GM12874 (cell line): ENCODE data around the gene CHL1.

Source experiments
- TF ChIP-seq, protein P1 (sequence below): IDR thresholded peaks from 2 replicates; pipeline ENCODE4 v1.5.1; 2011; ENCODE audit warnings: low read depth, mild to moderate bottlenecking, control low read depth, low read length, moderate library complexity; ENCODE audit not compliant: insufficient read depth

Gene CHL1

DNA sequence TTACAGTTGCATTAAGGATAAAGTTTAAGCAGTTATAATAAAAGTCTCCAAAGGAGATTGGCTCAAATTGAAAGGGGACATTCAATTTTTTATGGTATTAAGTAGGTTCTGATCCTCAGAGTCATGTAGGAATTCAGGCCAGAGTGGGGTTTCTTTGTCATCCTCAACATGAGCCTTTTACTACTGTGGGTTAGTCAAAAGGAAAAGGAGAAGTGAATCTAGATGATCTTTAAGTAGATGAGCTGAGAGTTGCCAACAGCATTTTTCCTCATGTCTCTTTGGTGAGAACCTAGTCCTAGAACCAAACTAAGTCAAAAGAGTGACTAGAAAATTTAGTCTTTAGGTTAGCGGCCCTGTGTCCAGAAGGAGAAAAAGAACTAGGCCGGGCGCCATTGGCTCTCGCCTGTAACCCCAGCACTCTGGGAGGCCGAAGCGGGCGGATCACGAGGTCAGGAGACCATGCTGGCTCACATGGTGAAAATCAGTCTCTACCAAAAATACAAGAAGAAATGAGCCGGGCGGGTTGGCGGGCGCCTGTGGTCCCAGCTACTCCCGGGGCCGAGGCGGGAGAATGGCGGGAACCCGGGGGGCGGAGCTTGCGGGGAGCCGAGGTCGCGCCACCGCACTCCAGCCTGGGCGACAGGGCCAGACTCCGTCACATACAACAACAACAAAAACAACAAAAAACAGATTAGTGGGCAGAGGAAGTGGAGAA lies 4.2 kb upstream of the CHL1 start:
- TF ChIP-seq, protein P1, sequence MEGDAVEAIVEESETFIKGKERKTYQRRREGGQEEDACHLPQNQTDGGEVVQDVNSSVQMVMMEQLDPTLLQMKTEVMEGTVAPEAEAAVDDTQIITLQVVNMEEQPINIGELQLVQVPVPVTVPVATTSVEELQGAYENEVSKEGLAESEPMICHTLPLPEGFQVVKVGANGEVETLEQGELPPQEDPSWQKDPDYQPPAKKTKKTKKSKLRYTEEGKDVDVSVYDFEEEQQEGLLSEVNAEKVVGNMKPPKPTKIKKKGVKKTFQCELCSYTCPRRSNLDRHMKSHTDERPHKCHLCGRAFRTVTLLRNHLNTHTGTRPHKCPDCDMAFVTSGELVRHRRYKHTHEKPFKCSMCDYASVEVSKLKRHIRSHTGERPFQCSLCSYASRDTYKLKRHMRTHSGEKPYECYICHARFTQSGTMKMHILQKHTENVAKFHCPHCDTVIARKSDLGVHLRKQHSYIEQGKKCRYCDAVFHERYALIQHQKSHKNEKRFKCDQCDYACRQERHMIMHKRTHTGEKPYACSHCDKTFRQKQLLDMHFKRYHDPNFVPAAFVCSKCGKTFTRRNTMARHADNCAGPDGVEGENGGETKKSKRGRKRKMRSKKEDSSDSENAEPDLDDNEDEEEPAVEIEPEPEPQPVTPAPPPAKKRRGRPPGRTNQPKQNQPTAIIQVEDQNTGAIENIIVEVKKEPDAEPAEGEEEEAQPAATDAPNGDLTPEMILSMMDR = no peak

DNA sequence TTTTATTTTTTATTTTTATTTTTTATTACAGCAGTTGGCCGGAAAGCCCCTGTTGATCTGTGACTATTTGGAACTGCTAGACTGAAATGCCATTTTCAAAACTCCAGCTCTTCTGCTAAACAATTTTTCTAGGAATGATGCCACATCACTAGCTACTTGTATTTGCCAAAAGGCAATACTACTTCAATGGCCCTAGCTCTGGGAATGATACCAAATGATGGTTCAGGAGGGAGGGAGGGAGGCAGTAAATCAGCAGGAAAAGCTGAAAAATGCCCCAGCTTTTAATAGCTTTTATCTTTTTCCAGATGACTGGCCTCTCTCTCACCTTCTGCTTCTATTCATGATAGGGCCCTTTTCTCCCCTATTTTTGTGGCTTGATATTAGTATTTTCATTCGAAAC lies 2.6 kb upstream of the CHL1 start:
- TF ChIP-seq, protein P1 = no peak

GRCh38 chr3:194421-194820 lies 2.1 kb upstream of the CHL1 start:
- TF ChIP-seq, protein P1 = no peak

DNA sequence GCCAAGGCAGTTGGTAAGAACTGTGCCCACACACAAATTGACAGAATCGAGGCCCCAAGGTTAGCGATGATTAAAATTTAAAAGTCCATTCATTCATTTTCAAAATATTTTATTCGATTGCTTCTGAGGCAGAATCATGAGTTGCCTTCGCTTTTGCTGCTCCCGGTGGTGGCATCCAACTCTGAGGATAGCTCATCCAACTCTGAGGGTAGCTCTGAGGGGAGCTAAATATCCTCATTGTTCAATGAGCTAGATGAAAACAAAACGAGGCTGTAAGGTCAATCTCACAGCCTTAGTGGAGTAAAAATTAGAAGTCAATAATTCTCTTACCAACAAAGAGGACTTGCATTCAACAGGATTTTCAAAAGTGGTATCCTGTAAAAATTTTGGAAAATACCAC lies 897 bp upstream of the CHL1 start:
- TF ChIP-seq, protein P1 = no peak

DNA sequence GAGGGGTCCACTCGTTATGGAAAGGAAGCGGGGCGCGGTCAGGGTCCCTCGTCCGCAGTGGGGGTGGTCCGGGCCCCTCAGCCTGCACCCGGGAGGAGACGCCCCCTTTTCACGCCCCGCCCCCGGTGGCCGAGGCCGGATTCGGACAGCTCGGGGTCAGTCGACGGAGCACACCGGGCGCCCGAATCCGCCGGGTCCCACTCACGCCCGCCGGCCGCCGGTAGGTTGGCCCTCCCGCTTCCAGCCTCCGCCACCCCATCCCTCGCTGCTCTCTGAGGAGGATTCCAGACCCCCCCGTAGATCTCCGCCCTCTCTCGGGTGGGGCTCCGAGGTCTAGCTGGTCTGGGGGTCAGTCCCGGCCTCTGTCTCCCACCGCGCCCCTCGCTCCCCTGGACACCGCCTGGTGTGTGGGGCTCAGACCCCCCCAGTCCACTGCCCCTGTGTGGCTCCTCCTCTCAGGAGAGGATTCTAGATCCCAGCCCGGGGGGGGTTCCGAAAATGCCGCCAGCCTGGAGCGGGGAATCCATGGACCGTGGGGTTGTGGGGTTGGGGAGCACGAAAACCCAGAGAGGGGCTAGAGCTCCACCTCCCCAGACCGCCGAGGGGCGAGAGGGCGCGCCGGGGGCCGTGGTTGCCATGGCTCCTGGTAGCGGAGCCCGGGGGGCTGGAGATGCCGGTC lies 725 bp downstream of the CHL1 start:
- TF ChIP-seq, protein P1 = no peak

- TF ChIP-seq, protein P1 = no peak
These were observed 1.4 kb downstream of the CHL1 start for GRCh38 chr3:197828-198491.

DNA sequence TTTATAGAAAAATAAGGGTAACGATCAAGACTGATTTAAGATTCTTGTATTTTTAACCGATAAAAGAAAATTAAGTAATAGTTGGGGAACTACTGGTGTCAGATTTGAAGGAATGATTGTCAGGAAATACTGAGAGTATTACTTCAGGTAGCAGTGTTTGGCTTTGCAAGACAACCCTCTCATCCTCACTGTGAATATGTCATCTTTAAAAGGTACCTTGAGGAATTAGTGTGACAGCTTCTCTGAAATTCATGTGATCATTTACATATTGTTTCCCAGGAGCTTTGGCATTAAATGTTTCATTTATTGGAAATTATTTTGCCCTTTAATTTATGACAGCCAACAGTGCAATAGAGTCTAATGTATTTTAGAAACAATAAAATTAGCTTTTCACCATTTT lies 3.3 kb downstream of the CHL1 start:
- TF ChIP-seq, protein P1 = no peak
